ENCODE data around the gene CALN1. TPM values are rescaled to one million over a fixed set of nuclear protein-coding genes. Genes with fewer than 3 reads are reported as not detected.
"Not testable (repeated sequence)": the region's sequence is repeated elsewhere in the genome, so short reads cannot be mapped to it uniquely, and the experiment has no call there.

CALN1 gene
- total RNA-seq, 5 donors from 2014 or later (not counting 1 experiment from before 2014, with no cell fraction given): 0.03 to 0.26 (median 0.05) TPM

- CTCF ChIA-PET: no interaction called here
- WGBS (ENCODE audit: insufficient coverage): no CpG with 5 or more reads among the region's 5 CpGs
- no peaks in the 10 kb centered on the region for H3K36me3 Mint-ChIP-seq
- Histone ChIP-seq H3K27ac (ENCODE audit: low read length) (no peak overlapping the region), H3K4me1 (ENCODE audit: control insufficient read depth in 1 of 2, extremely low read depth in 1 of 2, insufficient read depth in 2 of 2, low read length in 2 of 2) (no peaks in the 10 kb centered on the region), H3K27me3 (replicated peaks in 1 of 2; ENCODE audit: control insufficient read depth in 2 of 2, extremely low read depth in 1 of 2, insufficient read depth in 2 of 2, low read length in 1 of 2) (no peaks in the 10 kb centered on the region), H3K9me3 (no peaks in the 10 kb centered on the region), H3K36me3 (ENCODE audit: control insufficient read depth in 2 of 2, extremely low read depth in 1 of 2, insufficient read depth in 1 of 2, low read length in 1 of 2) (no peaks in the 10 kb centered on the region), H3K4me3 (ENCODE audit: control insufficient read depth in 1 of 2, extremely low read depth in 1 of 2, low read length in 1 of 2) (no peak overlapping the region)
- DNase-seq (no peak), ATAC-seq (replicated peaks in 1 of 4) (no peak)
- H3K9me3 Mint-ChIP-seq: peaks cover 0 to 19% (median 7%) of the 10 kb centered on the region in 3 donors
- no peaks in the 10 kb centered on the region for H3K27me3 Mint-ChIP-seq
- POLR2A ChIA-PET: no interaction called here
- no peaks in the 10 kb centered on the region for H3K4me1 Mint-ChIP-seq
- no peak overlapping the region for H3K27ac Mint-ChIP-seq
- no peak overlapping the region for H3K4me3 Mint-ChIP-seq
These were observed 577.1 kb downstream of the CALN1 start for GRCh38 chr7:71835056-71835455.

- H3K27me3 ChIP-seq (replicated peaks in 1 of 2; ENCODE audit: control insufficient read depth in 2 of 2, extremely low read depth in 1 of 2, insufficient read depth in 2 of 2, low read length in 1 of 2): no peaks in the 10 kb centered on the region
- Mint-ChIP-seq H3K4me3 (no peak overlapping the region), H3K36me3 (no peaks in the 10 kb centered on the region), H3K4me1 (no peaks in the 10 kb centered on the region), H3K27ac (no peak overlapping the region), H3K27me3 (no peaks in the 10 kb centered on the region), H3K9me3 (peaks cover 7 to 16% (median 11%) of the 10 kb centered on the region in 3 donors)
- H3K27ac ChIP-seq (ENCODE audit: low read length): no peak overlapping the region
- H3K4me3 ChIP-seq (ENCODE audit: control insufficient read depth in 1 of 2, extremely low read depth in 1 of 2, low read length in 1 of 2): no peak overlapping the region
- ChIA-PET CTCF (no interaction called here), POLR2A (no interaction called here)
- DNase-seq (no peak), ATAC-seq (replicated peaks in 1 of 4) (no peak)
- H3K4me1 ChIP-seq (ENCODE audit: control insufficient read depth in 1 of 2, extremely low read depth in 1 of 2, insufficient read depth in 2 of 2, low read length in 2 of 2): no peaks in the 10 kb centered on the region
- no peaks in the 10 kb centered on the region for H3K9me3 ChIP-seq
- WGBS (ENCODE audit: insufficient coverage): 60% methylated on average over 1 of the region's 3 CpGs
- no peaks in the 10 kb centered on the region for H3K36me3 ChIP-seq (ENCODE audit: control insufficient read depth in 2 of 2, extremely low read depth in 1 of 2, insufficient read depth in 1 of 2, low read length in 1 of 2)
These were observed 582.6 kb downstream of the CALN1 start for GRCh38 chr7:71829515-71829914.

- ATAC-seq (replicated peaks in 1 of 4) (no peak), DNase-seq (no peak)
- no peak overlapping the region for H3K4me3 ChIP-seq (ENCODE audit: control insufficient read depth in 1 of 2, extremely low read depth in 1 of 2, low read length in 1 of 2)
- H3K36me3 ChIP-seq (ENCODE audit: control insufficient read depth in 2 of 2, extremely low read depth in 1 of 2, insufficient read depth in 1 of 2, low read length in 1 of 2): no peaks in the 10 kb centered on the region
- H3K9me3 ChIP-seq: no peaks in the 10 kb centered on the region
- POLR2A ChIA-PET: no interaction called here
- no CpG with 5 or more reads among the region's 2 CpGs for WGBS (ENCODE audit: insufficient coverage)
- no peak overlapping the region for H3K27ac Mint-ChIP-seq
- CTCF ChIA-PET: no interaction called here
- no peak overlapping the region for H3K27ac ChIP-seq (ENCODE audit: low read length)
- no peaks in the 10 kb centered on the region for H3K4me1 ChIP-seq (ENCODE audit: control insufficient read depth in 1 of 2, extremely low read depth in 1 of 2, insufficient read depth in 2 of 2, low read length in 2 of 2)
- H3K27me3 ChIP-seq (replicated peaks in 1 of 2; ENCODE audit: control insufficient read depth in 2 of 2, extremely low read depth in 1 of 2, insufficient read depth in 2 of 2, low read length in 1 of 2): peaks cover 0 to 3% of the 10 kb centered on the region in 2 experiments
- peaks cover 7 to 14% (median 10%) of the 10 kb centered on the region in 3 donors for H3K9me3 Mint-ChIP-seq
- no peaks in the 10 kb centered on the region for H3K27me3 Mint-ChIP-seq
- no peaks in the 10 kb centered on the region for H3K4me1 Mint-ChIP-seq
- no peaks in the 10 kb centered on the region for H3K36me3 Mint-ChIP-seq
- H3K4me3 Mint-ChIP-seq: no peak overlapping the region
These were observed 583.8 kb downstream of the CALN1 start for GRCh38 chr7:71828361-71828760.

GRCh38 chr7:71826141-71826540, 586.0 kb downstream of the CALN1 start:
- no peak overlapping the region for H3K27ac ChIP-seq (ENCODE audit: low read length)
- ChIA-PET POLR2A (no interaction called here), CTCF (no interaction called here)

GRCh38 chr7:71824006-71824760, 588.0 kb downstream of the CALN1 start:
- no peak overlapping the region for H3K4me3 Mint-ChIP-seq
- H3K27ac ChIP-seq (ENCODE audit: low read length): no peak overlapping the region
- no peak for ATAC-seq (replicated peaks in 1 of 4)
- H3K27me3 Mint-ChIP-seq: no peaks in the 10 kb centered on the region
- H3K27me3 ChIP-seq (replicated peaks in 1 of 2; ENCODE audit: control insufficient read depth in 2 of 2, extremely low read depth in 1 of 2, insufficient read depth in 2 of 2, low read length in 1 of 2): peaks cover 0 to 3% of the 10 kb centered on the region in 2 experiments
- peaks cover 7 to 25% (median 7%) of the 10 kb centered on the region in 3 donors for H3K9me3 Mint-ChIP-seq
- DNase-seq: no peak
- H3K4me3 ChIP-seq (ENCODE audit: control insufficient read depth in 1 of 2, extremely low read depth in 1 of 2, low read length in 1 of 2): no peak overlapping the region
- POLR2A ChIA-PET: no interaction called here
- 77% methylated on average over 6 of the region's 9 CpGs for WGBS (ENCODE audit: insufficient coverage)
- H3K4me1 ChIP-seq (ENCODE audit: control insufficient read depth in 1 of 2, extremely low read depth in 1 of 2, insufficient read depth in 2 of 2, low read length in 2 of 2): no peaks in the 10 kb centered on the region
- no peaks in the 10 kb centered on the region for H3K4me1 Mint-ChIP-seq
- CTCF ChIA-PET: no interaction called here
- no peak overlapping the region for H3K27ac Mint-ChIP-seq
- no peaks in the 10 kb centered on the region for H3K36me3 Mint-ChIP-seq
- H3K36me3 ChIP-seq (ENCODE audit: control insufficient read depth in 2 of 2, extremely low read depth in 1 of 2, insufficient read depth in 1 of 2, low read length in 1 of 2): no peaks in the 10 kb centered on the region
- H3K9me3 ChIP-seq: no peaks in the 10 kb centered on the region

More at GRCh38 chr7:71826141-71826540, 586.0 kb downstream of the CALN1 start:
- Mint-ChIP-seq H3K27ac (no peak overlapping the region), H3K36me3 (no peaks in the 10 kb centered on the region), H3K4me3 (no peak overlapping the region), H3K9me3 (peaks cover 4 to 14% (median 7%) of the 10 kb centered on the region in 3 donors), H3K4me1 (no peaks in the 10 kb centered on the region), H3K27me3 (no peaks in the 10 kb centered on the region)
- 18% methylated on average over 2 of the region's 3 CpGs for WGBS (ENCODE audit: insufficient coverage)
- H3K27me3 ChIP-seq (replicated peaks in 1 of 2; ENCODE audit: control insufficient read depth in 2 of 2, extremely low read depth in 1 of 2, insufficient read depth in 2 of 2, low read length in 1 of 2): peaks cover 0 to 3% of the 10 kb centered on the region in 2 experiments
- H3K4me1 ChIP-seq (ENCODE audit: control insufficient read depth in 1 of 2, extremely low read depth in 1 of 2, insufficient read depth in 2 of 2, low read length in 2 of 2): no peaks in the 10 kb centered on the region
- ATAC-seq (replicated peaks in 1 of 4) (no peak), DNase-seq (no peak)
- H3K36me3 ChIP-seq (ENCODE audit: control insufficient read depth in 2 of 2, extremely low read depth in 1 of 2, insufficient read depth in 1 of 2, low read length in 1 of 2): no peaks in the 10 kb centered on the region
- no peak overlapping the region for H3K4me3 ChIP-seq (ENCODE audit: control insufficient read depth in 1 of 2, extremely low read depth in 1 of 2, low read length in 1 of 2)
- no peaks in the 10 kb centered on the region for H3K9me3 ChIP-seq

- H3K27me3 ChIP-seq (replicated peaks in 1 of 2; ENCODE audit: control insufficient read depth in 2 of 2, extremely low read depth in 1 of 2, insufficient read depth in 2 of 2, low read length in 1 of 2); H3K27ac Mint-ChIP-seq; ATAC-seq (replicated peaks in 1 of 4); H3K36me3 Mint-ChIP-seq; H3K4me3 ChIP-seq (ENCODE audit: control insufficient read depth in 1 of 2, extremely low read depth in 1 of 2, low read length in 1 of 2); CTCF ChIA-PET; H3K4me1 Mint-ChIP-seq; H3K4me1 ChIP-seq (ENCODE audit: control insufficient read depth in 1 of 2, extremely low read depth in 1 of 2, insufficient read depth in 2 of 2, low read length in 2 of 2); H3K27me3 Mint-ChIP-seq; H3K9me3 ChIP-seq; H3K36me3 ChIP-seq (ENCODE audit: control insufficient read depth in 2 of 2, extremely low read depth in 1 of 2, insufficient read depth in 1 of 2, low read length in 1 of 2); DNase-seq; H3K27ac ChIP-seq (ENCODE audit: low read length); POLR2A ChIA-PET; H3K4me3 Mint-ChIP-seq: not testable (repeated sequence)
- H3K9me3 Mint-ChIP-seq: peaks cover 10 to 29% (median 11%) of the 10 kb centered on the region in 3 donors
- 93% methylated on average over 4 of the region's 8 CpGs for WGBS (ENCODE audit: insufficient coverage)
These were observed 589.7 kb downstream of the CALN1 start for GRCh38 chr7:71822406-71822805.
